Cardiac muscle cell (in vitro differentiated cells and primary cell): ENCODE data around the gene RPS2. TPM values are rescaled to one million over a fixed set of nuclear protein-coding genes. Genes with fewer than 3 reads are reported as not detected.
A peak's percentile ranks its signal among the peaks of the same experiment; 100 is the strongest.

Experiments
- DNase-seq, 2 donors: peaks; one replicate each; pipeline versions ENCODE4 v3.0.0 to v3.0.0-alpha.2; 2010 to 2017; ENCODE audit warnings: low read depth in 1 of 2, low spot score in 1 of 2
- H3K27ac ChIP-seq: fragments of 200-600 bp; sonication (generic); 2 replicates; pipeline ENCODE4 v1.5.1; 2016
- H3K27me3 ChIP-seq: fragments of 200-600 bp; sonication (generic); 2 replicates; pipeline ENCODE4 v1.6.0; 2016; ENCODE audit warnings: control low read depth
- H3K36me3 ChIP-seq: fragments of 200-600 bp; sonication (generic); 2 replicates; pipeline ENCODE4 v1.5.1; 2016; ENCODE audit warnings: control low read depth
- H3K4me1 ChIP-seq: fragments of 200-600 bp; sonication (generic); 2 replicates; pipeline ENCODE4 v1.8.1; 2017; ENCODE audit warnings: low read depth, mild to moderate bottlenecking, mixed run types
- H3K4me3 ChIP-seq: fragments of 200-600 bp; sonication (generic); 2 replicates; pipeline ENCODE4 v1.5.1; 2016; ENCODE audit warnings: mild to moderate bottlenecking
- H3K9me3 ChIP-seq: fragments of 200-600 bp; sonication (generic); 2 replicates; pipeline ENCODE4 v1.5.1; 2017; ENCODE audit warnings: low read depth, mild to moderate bottlenecking, control low read depth
- CTCF ChIP-seq: IDR thresholded peaks from 2 replicates; pipeline ENCODE4 v1.5.1; 2012; ENCODE audit warnings: low read depth, mild to moderate bottlenecking, low read length
- polyA plus RNA-seq: library from polyadenylated mRNA; unstranded; fragments of >200 nt; fragmentation: Nextera tagmentation; extraction: Ambion mirVana; gene quantifications from 2 replicates; pipeline ENCODE4 v1.2.1, GENCODE V29; 2016
- total RNA-seq: library from RNA; depleted of rRNA; stranded (reverse); fragments of >200 nt; gene quantifications from 2 replicates; pipeline ENCODE4 v1.2.3, GENCODE V29; 2016

RPS2 gene
- total and polyA plus RNA-seq, 2 experiments from 2014 or later = 2,155 to 3,550 TPM

- no peak for TF ChIP-seq CTCF
- Histone ChIP-seq H3K4me3 (no peak overlapping the region), H3K9me3 (no peaks in the 10 kb centered on the region), H3K27me3 (peaks cover 42% of the 10 kb centered on the region), H3K36me3 (no peaks in the 10 kb centered on the region), H3K27ac (no peak overlapping the region), H3K4me1 (peaks cover 4% of the 10 kb centered on the region)
- no peak for DNase-seq
Observed at GRCh38 chr16:1985466-1986150, 21.0 kb upstream of the RPS2 start.

- DNase-seq = no peak
- H3K27me3 ChIP-seq = peaks cover 49% of the 10 kb centered on the region
- H3K4me3 ChIP-seq = peak overlapping the region; percentile 80
- H3K4me1 ChIP-seq = peaks cover 4% of the 10 kb centered on the region
- peak overlapping the region; percentile 91 for H3K27ac ChIP-seq
- H3K9me3 ChIP-seq = no peaks in the 10 kb centered on the region
- no peaks in the 10 kb centered on the region for H3K36me3 ChIP-seq
- no peak for TF ChIP-seq CTCF
Observed at GRCh38 chr16:1984347-1985225, 20.0 kb upstream of the RPS2 start.

GRCh38 chr16:1983544-1984346 lies 19.1 kb upstream of the RPS2 start, which contains the start of gene GFER:
Gene GFER (plus strand): TSS chr16:1984193. CDS start chr16:1984219, 26 bp downstream.
- no peaks in the 10 kb centered on the region for H3K36me3 ChIP-seq
- H3K27me3 ChIP-seq = peaks cover 49% of the 10 kb centered on the region
- H3K9me3 ChIP-seq = no peaks in the 10 kb centered on the region
- TF ChIP-seq CTCF = peak; percentile 28
- peaks cover 4% of the 10 kb centered on the region for H3K4me1 ChIP-seq
- peak; percentile 96 to 97 for DNase-seq
- H3K27ac ChIP-seq = peak within 1 kb of the TSS; percentile 91
- peak within 1 kb of the TSS; percentile 80 for H3K4me3 ChIP-seq

- H3K4me3 ChIP-seq = peak overlapping the region; percentile 80
- peak overlapping the region; percentile 91 for H3K27ac ChIP-seq
- TF ChIP-seq CTCF = no peak
- no peaks in the 10 kb centered on the region for H3K9me3 ChIP-seq
- H3K27me3 ChIP-seq = peaks cover 52% of the 10 kb centered on the region
- DNase-seq = no peak
- no peaks in the 10 kb centered on the region for H3K36me3 ChIP-seq
- peaks cover 4% of the 10 kb centered on the region for H3K4me1 ChIP-seq
Observed at GRCh38 chr16:1982991-1983543, 18.4 kb upstream of the RPS2 start.

GRCh38 chr16:1982013-1982433 lies 17.4 kb upstream of the RPS2 start:
- H3K4me1 ChIP-seq = peaks cover 4% of the 10 kb centered on the region
- H3K4me3 ChIP-seq = no peak overlapping the region
- no peaks in the 10 kb centered on the region for H3K9me3 ChIP-seq
- peaks cover 55% of the 10 kb centered on the region for H3K27me3 ChIP-seq
- peaks cover 3% of the 10 kb centered on the region for H3K36me3 ChIP-seq
- H3K27ac ChIP-seq = no peak overlapping the region
- no peak for TF ChIP-seq CTCF
- no peak for DNase-seq
